ENCODE measurements around the gene CLCN2. TPM values are rescaled to one million over a fixed set of nuclear protein-coding genes. Genes with fewer than 3 reads are reported as not detected.

The CLCN2 gene
- total RNA-seq, 1 donor from 2014 or later = 9.0 TPM

DNA sequence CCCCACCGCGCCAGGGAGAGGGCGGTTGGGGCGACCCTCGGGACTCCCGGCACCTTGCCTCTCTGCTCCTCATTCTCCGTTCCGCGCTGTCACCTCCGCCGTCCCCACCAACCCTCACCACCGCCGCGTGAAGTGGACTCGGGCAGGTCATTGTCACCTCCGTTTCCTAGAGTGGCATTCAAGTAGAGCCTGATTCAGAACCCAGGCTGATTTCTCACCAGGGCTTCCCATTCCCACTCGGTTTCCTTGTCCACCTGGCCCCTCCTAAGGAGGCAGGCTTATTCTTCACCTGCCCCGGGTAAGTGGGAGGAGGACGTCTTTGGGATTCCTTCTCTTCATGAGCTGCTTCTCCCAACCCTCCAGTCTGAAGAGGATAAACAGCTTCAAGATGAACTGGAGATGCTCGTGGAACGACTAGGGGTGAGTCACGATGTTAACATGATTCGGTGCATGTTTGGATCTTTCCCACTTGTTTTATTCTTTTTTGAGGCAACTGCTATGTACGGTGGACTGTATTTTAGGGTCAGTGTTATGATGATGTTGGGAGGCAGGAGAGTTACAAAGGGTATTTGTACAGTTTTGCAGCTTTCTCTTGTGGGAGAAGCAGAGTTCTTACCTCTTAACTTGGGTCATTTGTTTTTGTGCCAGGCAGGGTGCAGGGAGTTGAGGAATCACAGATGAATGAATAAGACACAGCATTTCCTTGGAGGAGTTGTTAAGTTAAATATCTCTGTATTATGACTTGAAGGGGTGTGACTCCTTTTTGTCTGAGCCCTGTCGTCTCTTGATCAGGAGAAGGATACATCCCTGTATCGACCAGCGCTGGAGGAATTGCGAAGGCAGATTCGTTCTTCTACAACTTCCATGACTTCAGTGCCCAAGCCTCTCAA is 61.7 kb downstream of the CLCN2 start:
- H4K20me1 ChIP-seq (ENCODE audit: insufficient read depth, low read length) = peaks cover 53% of the 10 kb centered on the region
- peak overlapping the region; percentile 97 for H3K9ac ChIP-seq (ENCODE audit: low read length)
- FAIRE-seq = no peak
- peaks cover 58% of the 10 kb centered on the region for H3K79me2 ChIP-seq (ENCODE audit: insufficient read depth, low read length)
- H3K4me1 ChIP-seq (ENCODE audit: insufficient read depth, low read length) = peaks cover 18% of the 10 kb centered on the region
- H3K36me3 ChIP-seq (ENCODE audit: insufficient read depth, low read length) = peaks cover 40% of the 10 kb centered on the region
- H3K27ac ChIP-seq (ENCODE audit: low read depth, low read length) = peak overlapping the region; percentile 86
- Mint-ChIP-seq H3K4me1 (ENCODE audit: low read depth, unreplicated experiment) (peaks cover 22% of the 10 kb centered on the region), H3K9me3 (ENCODE audit: unreplicated experiment) (peaks cover 2% of the 10 kb centered on the region), H3K4me3 (ENCODE audit: unreplicated experiment) (peak overlapping the region; percentile 95), H3K27me3 (ENCODE audit: low read depth, unreplicated experiment) (peaks cover 11% of the 10 kb centered on the region), H3K36me3 (ENCODE audit: low read depth, unreplicated experiment) (peaks cover 28% of the 10 kb centered on the region), H3K27ac (ENCODE audit: unreplicated experiment) (peak overlapping the region; percentile 86)
- H3K4me2 ChIP-seq (ENCODE audit: low read length) = peak overlapping the region; percentile 84
- DNase-seq (ENCODE audit: low read depth) = peak; percentile 48
- no peaks in the 10 kb centered on the region for H3K9me3 ChIP-seq (ENCODE audit: insufficient read depth, low read depth, low read length)
- TF ChIP-seq EZH2 (IDR thresholded peaks at IDR 0.05; ENCODE audit: insufficient read depth, low read length) = no peak
- TF ChIP-seq, protein P1, sequence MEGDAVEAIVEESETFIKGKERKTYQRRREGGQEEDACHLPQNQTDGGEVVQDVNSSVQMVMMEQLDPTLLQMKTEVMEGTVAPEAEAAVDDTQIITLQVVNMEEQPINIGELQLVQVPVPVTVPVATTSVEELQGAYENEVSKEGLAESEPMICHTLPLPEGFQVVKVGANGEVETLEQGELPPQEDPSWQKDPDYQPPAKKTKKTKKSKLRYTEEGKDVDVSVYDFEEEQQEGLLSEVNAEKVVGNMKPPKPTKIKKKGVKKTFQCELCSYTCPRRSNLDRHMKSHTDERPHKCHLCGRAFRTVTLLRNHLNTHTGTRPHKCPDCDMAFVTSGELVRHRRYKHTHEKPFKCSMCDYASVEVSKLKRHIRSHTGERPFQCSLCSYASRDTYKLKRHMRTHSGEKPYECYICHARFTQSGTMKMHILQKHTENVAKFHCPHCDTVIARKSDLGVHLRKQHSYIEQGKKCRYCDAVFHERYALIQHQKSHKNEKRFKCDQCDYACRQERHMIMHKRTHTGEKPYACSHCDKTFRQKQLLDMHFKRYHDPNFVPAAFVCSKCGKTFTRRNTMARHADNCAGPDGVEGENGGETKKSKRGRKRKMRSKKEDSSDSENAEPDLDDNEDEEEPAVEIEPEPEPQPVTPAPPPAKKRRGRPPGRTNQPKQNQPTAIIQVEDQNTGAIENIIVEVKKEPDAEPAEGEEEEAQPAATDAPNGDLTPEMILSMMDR (IDR thresholded peaks at IDR 0.05; ENCODE audit: insufficient read depth, low read depth, low read length) = no peak
- peak overlapping the region; percentile 31 for H2AFZ ChIP-seq (ENCODE audit: low read depth, low read length)
- peak overlapping the region; percentile 92 for H3K4me3 ChIP-seq (ENCODE audit: insufficient read depth, low read depth, low read length)
- peaks cover 2% of the 10 kb centered on the region for H3K27me3 ChIP-seq (ENCODE audit: insufficient read depth, low read length)

DNA sequence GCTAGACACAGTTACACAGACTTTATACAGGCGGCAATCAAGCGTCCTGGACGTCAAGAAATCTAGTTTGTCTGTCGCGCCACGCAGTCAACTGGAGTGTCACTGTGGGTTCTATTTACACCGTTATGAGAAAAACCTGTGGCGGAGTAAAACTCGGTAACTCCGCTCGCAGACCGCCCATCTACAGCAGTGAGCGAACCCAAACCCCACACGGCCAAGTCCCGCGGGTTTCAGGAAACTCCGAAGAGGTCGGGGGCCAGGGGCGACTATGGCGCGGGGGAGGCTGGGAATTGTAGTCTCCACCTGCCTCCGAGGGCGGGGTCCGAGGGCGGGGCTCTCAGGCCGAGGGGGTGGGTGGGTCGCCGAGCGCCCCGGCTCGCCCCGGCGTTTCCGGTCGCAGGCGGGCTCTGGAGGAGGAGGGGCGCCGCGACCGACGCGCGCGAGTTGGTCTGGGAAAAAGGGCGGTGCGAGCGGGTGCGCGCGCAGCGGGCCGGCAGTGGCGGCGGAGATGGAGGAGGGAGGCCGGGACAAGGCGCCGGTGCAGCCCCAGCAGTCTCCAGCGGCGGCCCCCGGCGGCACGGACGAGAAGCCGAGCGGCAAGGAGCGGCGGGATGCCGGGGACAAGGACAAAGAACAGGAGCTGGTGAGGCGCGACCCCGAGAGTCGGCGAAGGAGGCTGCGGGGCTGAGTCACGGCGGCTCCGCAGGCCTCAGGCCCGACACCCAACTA is 62.5 kb downstream of the CLCN2 start, which contains the start of gene PSMD2:
Gene PSMD2 (plus strand): TSS at position 483 of the 729 bp plus-strand sequence. CDS start 26 bp downstream, at position 509.
- peaks cover 50% of the 10 kb centered on the region for H3K79me2 ChIP-seq (ENCODE audit: insufficient read depth, low read length)
- Mint-ChIP-seq H3K36me3 (ENCODE audit: low read depth, unreplicated experiment) (peaks cover 22% of the 10 kb centered on the region), H3K27me3 (ENCODE audit: low read depth, unreplicated experiment) (peaks cover 13% of the 10 kb centered on the region), H3K4me1 (ENCODE audit: low read depth, unreplicated experiment) (peaks cover 20% of the 10 kb centered on the region), H3K9me3 (ENCODE audit: unreplicated experiment) (peaks cover 2% of the 10 kb centered on the region), H3K4me3 (ENCODE audit: unreplicated experiment) (peak within 1 kb of the TSS; percentile 95), H3K27ac (ENCODE audit: unreplicated experiment) (peak within 1 kb of the TSS; percentile 89)
- H3K27me3 ChIP-seq (ENCODE audit: insufficient read depth, low read length) = peaks cover 2% of the 10 kb centered on the region
- H3K9me3 ChIP-seq (ENCODE audit: insufficient read depth, low read depth, low read length) = no peaks in the 10 kb centered on the region
- peak within 1 kb of the TSS; percentile 86 for H2AFZ ChIP-seq (ENCODE audit: low read depth, low read length)
- H3K4me2 ChIP-seq (ENCODE audit: low read length) = peak within 1 kb of the TSS; percentile 86
- no peak for FAIRE-seq
- H3K9ac ChIP-seq (ENCODE audit: low read length) = peak within 1 kb of the TSS; percentile 97
- peaks cover 32% of the 10 kb centered on the region for H3K36me3 ChIP-seq (ENCODE audit: insufficient read depth, low read length)
- peak within 1 kb of the TSS; percentile 86 for H3K27ac ChIP-seq (ENCODE audit: low read depth, low read length)
- peaks cover 18% of the 10 kb centered on the region for H3K4me1 ChIP-seq (ENCODE audit: insufficient read depth, low read length)
- no peak for TF ChIP-seq EZH2 (IDR thresholded peaks at IDR 0.05; ENCODE audit: insufficient read depth, low read length)
- TF ChIP-seq, protein P1 (IDR thresholded peaks at IDR 0.05; ENCODE audit: insufficient read depth, low read depth, low read length) = no peak
- H3K4me3 ChIP-seq (ENCODE audit: insufficient read depth, low read depth, low read length) = peak within 1 kb of the TSS; percentile 92
- H4K20me1 ChIP-seq (ENCODE audit: insufficient read depth, low read length) = peaks cover 45% of the 10 kb centered on the region
- DNase-seq (ENCODE audit: low read depth) = peak; percentile 84

All from astrocyte (in vitro differentiated cells and primary cell).